Uterus (tissue), 4 donors: Measurements from ENCODE around the gene DMGDH. TPM values are rescaled to one million over a fixed set of nuclear protein-coding genes. Genes with fewer than 3 reads are reported as not detected.

Experiments used
- DNase-seq, 2 donors: peaks; one replicate each; pipeline ENCODE4 v3.0.0-alpha.2; 2019 to 2020
- H3K27ac ChIP-seq, 2 donors: fragments of 200-600 bp; sonication (generic); 1 replicate in 1 of 2; 2 replicates in 1 of 2; pipeline ENCODE4 v1.5.1; 2016 to 2018
- H3K27me3 ChIP-seq, 2 donors: fragments of 200-600 bp; sonication (generic); one replicate each; pipeline ENCODE4 v1.5.1; 2018 to 2019; ENCODE audit warnings: control low read depth in 1 of 2
- H3K36me3 ChIP-seq, 2 donors: fragments of 200-600 bp; sonication (generic); one replicate each; pipeline ENCODE4 v1.5.1; 2019; ENCODE audit warnings: control low read depth in 1 of 2
- H3K4me1 ChIP-seq, 2 donors: fragments of 200-600 bp; sonication (generic); one replicate each; pipeline ENCODE4 v1.5.1; 2018 to 2019; ENCODE audit warnings: control low read depth in 1 of 2
- H3K4me3 ChIP-seq, 2 donors: fragments of 200-600 bp; sonication (generic); 1 replicate in 1 of 2; 2 replicates in 1 of 2; pipeline ENCODE4 v1.5.1; 2018 to 2019; ENCODE audit warnings: mild to moderate bottlenecking in 1 of 2
- H3K9me3 ChIP-seq, 2 donors: fragments of 200-600 bp; sonication (generic); one replicate each; pipeline ENCODE4 v1.5.1; 2019; ENCODE audit warnings: control low read depth in 1 of 2
- CTCF ChIP-seq, 4 experiments: fragments of 200-600 bp in 2 of 4; fragments of 450-650 bp in 2 of 4; sonication (generic) in 2 of 4; IDR thresholded peaks; one replicate each; pipeline ENCODE4 v1.5.1; 2016 to 2019; ENCODE audit warnings: antibody characterized with exemption in 4 of 4, mild to moderate bottlenecking in 2 of 4, moderate library complexity in 1 of 4
- POLR2A ChIP-seq, 2 donors: fragments of 450-650 bp; IDR thresholded peaks; one replicate each; pipeline ENCODE4 v1.6.1; 2016; ENCODE audit warnings: antibody characterized with exemption in 2 of 2, mild to moderate bottlenecking in 1 of 2, moderate library complexity in 1 of 2
- intact Hi-C: fragments of 100-400 bp; cut with DNase I; formaldehyde crosslinking; loops from one replicate; pipeline ENCODE4 v1.15.1; 2023; ENCODE audit warnings: low total_unique reads
- total RNA-seq, 4 donors: library from RNA; depleted of rRNA in 3 of 4; stranded (reverse); fragments of >200 nt in 3 of 4; gene quantifications; one replicate each; pipeline versions ENCODE4 v1.1.0 to v1.2.4, GENCODE V29; 2014 to 2023
- donor health status: DM: yes; HTN: yes; CAD: no.

DMGDH gene
- total RNA-seq, 4 donors from 2014 or later: 2.8 to 5.7 TPM; not detected in 2

- TF ChIP-seq POLR2A (IDR thresholded peaks at IDR 0.05): no peak
- no peak for TF ChIP-seq CTCF (IDR thresholded peaks at IDR 0.05)
- Histone ChIP-seq H3K4me3 (no peak overlapping the region), H3K27me3 (no peaks in the 10 kb centered on the region), H3K9me3 (no peaks in the 10 kb centered on the region), H3K36me3 (no peaks in the 10 kb centered on the region), H3K27ac (no peak overlapping the region), H3K4me1 (peaks cover 0 to 5% of the 10 kb centered on the region in 2 donors)
- intact Hi-C loops: no loop called here
- no peak for DNase-seq
Measured at GRCh38 chr5:78989080-78989479, 80.4 kb downstream of the DMGDH start.

- peak overlapping the region; percentile 100 for H3K27ac ChIP-seq
- DNase-seq: peak in 1 of 2 donors; percentile 38
- no peaks in the 10 kb centered on the region for H3K36me3 ChIP-seq
- H3K9me3 ChIP-seq: no peaks in the 10 kb centered on the region
- intact Hi-C loops: no loop called here
- no peak for TF ChIP-seq POLR2A (IDR thresholded peaks at IDR 0.05)
- TF ChIP-seq CTCF (IDR thresholded peaks at IDR 0.05): no peak
- H3K27me3 ChIP-seq: no peaks in the 10 kb centered on the region
- peak overlapping the region; percentile 71 to 98 for H3K4me3 ChIP-seq
- peaks cover 0 to 9% of the 10 kb centered on the region in 2 donors for H3K4me1 ChIP-seq
Measured at GRCh38 chr5:78985725-78986223, 83.7 kb downstream of the DMGDH start.

DNA sequence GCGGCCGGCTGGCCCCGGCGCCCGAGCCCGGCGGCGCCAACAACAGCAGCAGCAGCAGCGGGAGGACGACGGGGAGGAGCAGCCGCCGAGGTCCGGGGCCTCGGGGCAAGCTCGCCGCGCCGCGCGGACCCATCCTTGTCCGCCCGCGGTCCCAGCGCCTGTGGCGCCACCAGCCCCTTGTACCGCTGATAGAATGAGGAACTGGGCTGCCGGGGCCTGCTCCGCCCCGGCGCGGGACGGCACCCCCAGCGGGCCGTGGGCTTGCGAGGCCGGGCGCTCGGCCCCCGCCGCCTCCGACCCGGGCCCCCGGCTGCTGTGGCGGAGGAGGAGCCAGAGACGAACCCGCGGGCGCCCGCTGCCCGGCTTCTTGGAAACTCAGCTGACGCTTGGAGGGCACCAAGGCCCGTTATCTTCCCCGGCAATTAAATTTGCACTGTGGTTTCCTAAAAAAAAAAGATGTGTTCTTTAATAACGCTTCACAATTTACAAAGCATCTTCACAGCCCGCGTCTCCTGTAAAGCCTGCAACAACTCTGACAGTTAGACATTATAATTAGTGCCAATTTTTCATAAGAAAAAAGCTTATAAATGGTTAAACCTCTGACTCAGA lies 84.3 kb downstream of the DMGDH start, which contains the start of gene ARSB:
Gene ARSB, minus strand, starts transcription at position 195 of the 609 bp plus-strand sequence. Its CDS starts 62 bp downstream, at position 133.
- peak in 1 of 2 donors; percentile 57 for DNase-seq

GRCh38 chr5:78984439-78985115 lies 84.9 kb downstream of the DMGDH start:
- intact Hi-C loops: no loop called here
- Histone ChIP-seq H3K9me3 (no peaks in the 10 kb centered on the region), H3K27me3 (no peaks in the 10 kb centered on the region), H3K4me3 (peak overlapping the region; percentile 71 to 98), H3K4me1 (peaks cover 0 to 9% of the 10 kb centered on the region in 2 donors), H3K36me3 (no peaks in the 10 kb centered on the region), H3K27ac (peak overlapping the region; percentile 100)
- peak; percentile 85 to 86 for DNase-seq
- TF ChIP-seq CTCF (IDR thresholded peaks at IDR 0.05): peak; percentile 28 to 68 (median 54)
- peak; percentile 59 to 73 for TF ChIP-seq POLR2A (IDR thresholded peaks at IDR 0.05)

More for the DNA sequence above, 84.3 kb downstream of the DMGDH start, which contains the start of gene ARSB:
- Histone ChIP-seq H3K36me3 (no peaks in the 10 kb centered on the region), H3K9me3 (no peaks in the 10 kb centered on the region), H3K27ac (peak within 1 kb of the TSS; percentile 100), H3K4me3 (peak within 1 kb of the TSS; percentile 71 to 98), H3K27me3 (no peaks in the 10 kb centered on the region), H3K4me1 (peaks cover 0 to 9% of the 10 kb centered on the region in 2 donors)
- peak in 1 of 4 experiments; percentile 15 for TF ChIP-seq CTCF (IDR thresholded peaks at IDR 0.05)
- no peak for TF ChIP-seq POLR2A (IDR thresholded peaks at IDR 0.05)
- intact Hi-C loops: no loop called here
